NCI-H1930 (cell line): ENCODE data around the gene AP3S2.
"Not testable (repeated sequence)": the region's sequence is repeated elsewhere in the genome, so short reads cannot be mapped to it uniquely, and the experiment has no call there.

Source experiments
- DNase-seq, 2 experiments: peaks; one replicate each; lab custom pipeline; 2025; lab: John Stamatoyannopoulos, UW

AP3S2 gene

DNA sequence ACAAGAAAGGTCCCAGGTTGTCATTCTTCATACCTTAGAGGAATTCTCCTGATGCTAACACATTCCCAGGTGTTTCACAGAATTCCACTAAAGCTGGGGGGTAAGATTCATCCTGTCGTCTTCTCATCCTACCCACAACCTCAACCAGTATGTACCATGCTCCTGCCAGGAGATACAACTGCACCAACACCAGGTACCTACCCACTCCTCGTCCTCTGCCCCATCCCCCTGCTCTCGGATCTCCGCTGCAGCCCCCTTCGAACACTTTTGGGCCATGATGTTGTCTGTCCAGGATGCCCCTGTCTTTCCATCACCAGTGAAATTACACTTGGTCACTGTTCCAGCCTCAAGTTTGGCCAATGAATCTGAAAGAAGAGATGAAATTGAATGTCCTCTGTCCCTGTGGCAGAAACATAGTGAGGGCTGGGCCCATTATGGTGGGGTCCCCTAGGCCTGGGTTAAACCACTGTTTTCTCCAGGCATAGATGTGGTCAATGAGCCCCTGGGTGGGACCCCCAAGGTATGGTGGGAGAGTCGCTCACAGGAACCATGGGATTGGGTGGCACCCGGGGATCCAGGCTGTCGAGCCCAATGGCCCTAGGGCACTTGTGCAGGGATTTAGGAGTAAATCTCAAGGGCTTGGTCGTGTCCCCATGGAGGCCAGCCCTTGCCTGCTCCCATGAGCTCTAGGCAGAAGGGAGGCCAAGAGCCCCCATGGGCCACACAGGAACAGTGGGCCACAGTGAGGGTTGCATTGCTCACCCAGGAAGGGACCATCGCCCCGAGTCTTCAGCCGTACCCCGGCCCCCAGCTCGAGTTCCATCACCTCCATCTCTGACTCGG lies 9.4 kb upstream of the AP3S2 start:
- DNase-seq, result no peak

DNA sequence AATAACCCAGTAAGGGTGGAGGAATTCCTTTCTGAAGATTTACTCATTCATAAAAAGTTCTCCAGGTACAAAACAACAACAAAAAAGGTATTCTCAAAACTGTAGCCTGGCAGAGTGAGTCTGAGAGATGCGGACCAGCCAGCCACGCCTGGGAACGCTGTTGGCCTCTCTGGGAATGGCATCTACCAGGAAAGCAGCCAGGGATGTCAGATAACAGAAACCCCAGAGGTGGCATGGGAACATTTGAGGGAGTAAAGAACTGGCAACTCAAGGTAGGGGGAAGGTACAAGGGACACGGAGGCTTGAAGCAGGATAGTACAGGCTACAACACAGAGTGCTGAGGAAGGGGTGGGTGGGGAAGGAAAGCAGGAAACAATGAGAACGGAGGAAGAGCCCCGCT lies 7.1 kb upstream of the AP3S2 start:
- no peak for DNase-seq

DNA sequence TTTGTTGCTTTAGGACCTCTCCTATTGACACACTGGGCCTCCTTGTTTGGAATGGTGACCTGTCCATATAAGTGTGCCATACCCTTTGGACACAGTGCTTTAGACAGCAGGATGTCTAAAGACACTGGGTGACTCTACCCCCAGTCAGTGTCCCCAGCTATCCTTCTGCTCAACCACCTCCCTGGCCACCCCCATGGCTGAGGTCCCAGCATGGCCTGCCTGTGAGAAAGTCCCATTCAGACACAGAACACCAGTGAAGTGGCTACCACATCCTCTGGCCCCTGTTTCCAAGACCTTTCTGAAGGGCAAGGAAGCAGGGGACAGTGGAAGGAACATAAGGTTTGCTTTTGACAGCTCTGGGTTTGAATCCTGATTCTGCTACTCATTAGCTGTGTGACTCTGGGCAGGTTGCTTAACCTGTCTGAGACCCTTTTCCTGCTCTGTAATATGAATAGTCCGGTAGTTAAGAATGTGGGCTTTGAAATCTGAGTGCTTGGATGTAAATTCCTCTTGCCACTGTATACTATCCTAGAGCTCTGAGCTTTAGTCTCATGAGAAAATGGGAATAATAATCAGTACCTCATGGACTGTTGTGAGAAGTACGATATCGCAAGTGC lies 6.3 kb upstream of the AP3S2 start:
- DNase-seq, result no peak

DNA sequence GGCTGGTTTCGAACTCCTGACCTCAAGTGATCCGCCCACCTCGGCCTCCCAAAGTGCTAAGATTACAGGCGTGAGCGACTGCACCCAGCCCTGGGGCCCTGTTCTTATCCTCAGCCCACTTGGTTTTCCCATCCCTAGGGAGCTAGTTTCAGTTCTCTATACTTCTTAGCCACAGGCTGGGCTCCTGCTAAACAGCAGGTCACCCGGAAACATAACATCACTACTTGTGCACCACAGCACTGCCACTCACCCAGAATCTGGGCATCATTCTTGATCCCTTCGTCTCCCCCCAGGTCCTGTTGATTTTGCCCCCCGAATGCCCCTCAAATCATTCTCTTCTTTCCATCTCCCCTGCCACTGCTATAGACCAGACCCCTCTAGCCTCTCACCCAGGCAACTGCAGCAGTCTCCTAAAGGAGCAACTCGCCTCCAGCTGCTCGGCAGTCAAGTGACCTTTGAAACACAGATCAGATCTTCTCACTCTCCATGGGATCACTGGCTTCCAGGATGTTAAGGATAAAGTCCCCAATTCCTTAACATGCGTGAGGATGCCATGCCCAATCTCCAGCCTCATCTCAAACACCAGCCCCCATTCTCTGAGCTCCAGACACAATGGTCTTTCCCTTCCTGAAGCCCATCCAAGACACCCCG lies 5.6 kb upstream of the AP3S2 start:
- DNase-seq, result no peak

DNA sequence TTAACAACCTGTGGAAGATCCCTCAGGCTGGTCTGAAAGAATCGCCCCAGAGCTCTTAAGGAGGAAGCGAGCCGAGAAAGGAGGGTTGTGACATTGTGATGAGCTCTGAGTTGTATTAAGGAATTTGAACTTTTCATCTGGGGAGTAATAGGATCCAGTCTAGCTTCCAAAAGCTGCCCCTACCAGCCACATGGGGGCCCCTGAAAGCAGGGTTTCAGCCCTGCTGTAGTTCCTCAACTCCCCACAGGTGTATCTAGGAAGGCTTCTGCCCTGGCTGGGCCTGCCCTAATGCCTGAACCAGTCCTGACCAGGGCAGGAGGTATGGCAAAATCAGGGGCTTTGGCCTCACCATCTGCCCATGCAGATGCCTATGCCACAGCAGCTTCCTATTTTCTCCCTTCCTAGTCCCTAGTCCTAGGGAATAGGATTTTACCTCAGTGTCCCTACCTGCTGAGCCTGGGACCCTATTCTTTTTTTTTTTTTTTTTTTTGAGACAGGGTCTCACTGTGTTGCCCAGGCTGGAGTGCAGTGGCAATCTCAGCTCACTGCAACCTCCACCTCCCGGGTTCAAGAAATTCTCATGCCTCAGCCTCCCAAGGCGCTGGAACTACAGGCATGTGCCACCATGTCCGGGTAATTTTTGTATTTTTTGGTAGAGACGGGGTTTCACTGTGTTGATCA lies 5.0 kb upstream of the AP3S2 start:
- no peak for DNase-seq

GRCh38 chr15:89898146-89898545 lies 4.4 kb upstream of the AP3S2 start:
- no peak for DNase-seq

GRCh38 chr15:89893027-89893426 lies 767 bp downstream of the AP3S2 start:
- no peak for DNase-seq

- no peak for DNase-seq
Observed at GRCh38 chr15:89888214-89888804, 5.5 kb downstream of the AP3S2 start.

DNA sequence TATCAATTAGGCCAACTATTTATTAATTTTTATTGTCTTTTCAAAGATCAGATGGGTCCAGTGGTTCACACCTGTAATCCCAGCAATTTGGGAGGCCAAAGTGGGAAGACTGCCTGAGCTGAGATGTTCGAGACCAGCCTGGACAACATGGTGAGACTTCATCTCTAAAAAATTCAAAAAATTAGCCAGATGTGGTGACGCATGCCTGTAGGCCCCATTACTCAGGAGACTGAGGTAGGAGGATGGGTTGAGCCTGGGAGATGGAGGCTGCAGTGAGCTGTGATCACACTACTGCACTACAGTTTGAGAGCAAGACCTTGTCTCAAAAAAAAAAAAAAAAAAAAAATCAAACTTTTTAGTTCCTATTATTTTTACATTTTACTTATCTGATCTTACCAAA lies 8.2 kb downstream of the AP3S2 start:
- no peak for DNase-seq

- DNase-seq, result not testable (repeated sequence)
Observed at GRCh38 chr15:89885179-89885578, 8.6 kb downstream of the AP3S2 start.

DNA sequence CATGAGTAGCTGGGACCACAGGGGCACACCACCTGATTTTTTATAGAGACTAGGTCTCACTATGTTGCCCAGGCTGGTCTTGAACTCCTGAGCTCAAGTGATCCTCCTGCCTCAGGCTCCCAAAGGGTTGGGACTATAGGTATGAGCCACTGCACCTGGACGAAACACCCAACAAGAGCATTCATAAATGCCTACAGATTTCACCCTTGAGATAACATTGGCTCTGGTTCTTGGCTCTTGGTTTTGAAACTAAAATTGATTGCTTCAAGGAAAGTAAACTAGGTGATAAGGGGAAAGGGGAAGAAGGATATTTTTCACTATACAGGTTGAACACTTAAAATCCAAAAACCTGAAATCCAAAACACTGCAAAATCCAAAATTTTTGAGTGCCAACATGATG lies 10.3 kb downstream of the AP3S2 start:
- DNase-seq, result no peak

- DNase-seq, result no peak
Observed at GRCh38 chr15:89880727-89881126, 13.1 kb downstream of the AP3S2 start.

DNA sequence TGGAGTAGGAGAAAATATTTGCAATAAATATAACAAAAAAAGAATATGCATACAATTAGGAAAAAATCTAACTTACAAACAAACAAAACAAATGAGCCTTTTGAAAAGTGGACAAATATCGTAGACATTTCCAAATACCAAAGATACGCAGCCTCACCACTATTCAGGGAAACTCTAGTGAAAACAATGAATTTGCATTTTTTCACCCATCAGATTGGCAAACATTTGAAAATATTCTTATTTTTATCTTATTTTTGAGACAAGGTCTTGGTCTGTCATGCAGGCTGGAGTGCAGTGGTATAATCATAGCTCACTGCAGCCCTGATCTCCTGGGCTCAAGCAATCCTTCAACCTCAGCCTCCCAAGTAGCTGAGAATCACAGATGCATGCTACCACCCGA lies 15.5 kb downstream of the AP3S2 start:
- DNase-seq, result no peak

- no peak for DNase-seq
Observed at GRCh38 chr15:89877083-89877425, 16.7 kb downstream of the AP3S2 start.

DNA sequence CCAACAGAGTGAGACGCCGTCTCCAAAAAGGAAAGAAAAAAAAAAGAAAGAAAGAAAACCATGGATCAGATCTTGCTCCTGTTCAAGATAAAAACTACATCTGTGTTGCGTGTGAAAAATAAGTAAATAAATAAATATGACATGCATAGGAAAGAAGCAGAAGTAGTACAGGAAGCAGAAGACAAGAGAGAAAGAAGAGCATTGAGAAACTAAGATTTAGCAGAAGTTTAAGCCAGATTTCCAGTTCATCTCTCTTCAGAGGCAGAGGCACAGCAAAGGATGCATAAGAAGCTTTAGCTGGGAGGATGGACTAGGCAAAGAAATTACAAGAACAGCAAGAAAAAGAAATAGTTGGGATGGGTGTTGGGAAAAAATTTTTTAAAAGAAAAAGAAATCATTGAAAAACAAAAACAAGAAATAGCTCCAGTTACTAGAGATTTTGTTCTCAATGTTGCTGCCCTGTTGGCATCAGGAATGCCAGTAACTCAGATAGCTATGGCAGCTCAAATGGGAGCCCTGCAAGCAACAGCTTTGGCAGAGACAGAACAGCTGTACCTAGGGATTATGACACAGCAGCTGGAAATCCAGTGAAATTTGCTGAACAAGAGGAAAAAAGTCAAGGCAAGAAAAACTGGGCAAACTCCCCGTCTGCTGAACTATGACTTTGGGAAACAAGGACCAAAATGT lies 17.3 kb downstream of the AP3S2 start:
- no peak for DNase-seq

GRCh38 chr15:89875741-89876140 lies 18.1 kb downstream of the AP3S2 start:
- DNase-seq, result no peak

GRCh38 chr15:89874926-89875564 lies 18.7 kb downstream of the AP3S2 start:
- peak in 1 of 2 experiments; percentile 55 for DNase-seq

DNA sequence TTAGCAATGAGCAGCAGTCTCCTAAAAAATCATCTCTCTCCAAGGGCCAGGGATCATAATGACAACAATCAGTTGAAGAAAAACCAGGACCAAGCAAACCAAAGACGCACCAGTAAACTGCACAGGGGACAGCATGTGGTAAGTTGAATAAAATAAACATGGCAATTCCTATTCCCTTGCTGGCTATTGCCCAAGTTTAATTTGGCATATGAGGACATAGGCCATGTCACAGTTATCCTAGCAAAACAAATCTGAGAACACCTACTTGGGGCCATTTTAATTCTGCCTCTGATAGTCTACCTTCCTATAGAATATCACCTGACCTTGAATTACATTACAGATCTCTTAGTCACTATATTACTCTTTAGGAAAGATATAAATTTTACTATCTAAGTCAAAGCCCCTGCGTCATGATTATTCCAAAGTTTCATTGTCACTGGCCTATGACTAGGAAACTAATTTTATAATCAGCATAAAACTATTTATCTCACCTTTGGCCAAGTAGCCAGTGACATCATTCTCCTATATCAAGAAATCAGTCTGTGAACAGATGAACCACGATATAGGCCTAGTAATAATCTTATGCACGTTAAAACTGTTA lies 23.0 kb downstream of the AP3S2 start:
- no peak for DNase-seq

DNA sequence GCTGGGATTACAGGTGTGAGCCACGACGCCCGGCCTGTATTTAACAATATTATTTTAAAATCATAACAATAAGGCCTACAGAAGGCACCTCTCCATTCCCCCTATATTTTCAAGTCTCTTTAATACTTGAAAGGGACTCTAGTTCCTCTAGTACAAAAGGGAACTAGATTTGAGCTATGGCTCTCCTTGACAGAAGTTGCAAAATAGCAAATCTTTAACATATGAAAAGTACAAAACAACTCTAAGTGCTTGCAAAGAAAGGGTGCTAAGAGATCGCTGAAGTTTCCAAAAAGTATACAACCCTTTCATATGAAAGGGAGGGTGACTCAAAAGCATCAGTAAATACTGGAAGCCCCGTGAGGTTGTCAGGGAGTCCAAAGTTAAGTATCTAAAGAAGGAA lies 23.8 kb downstream of the AP3S2 start:
- DNase-seq, result no peak

GRCh38 chr15:89869490-89869889 lies 24.3 kb downstream of the AP3S2 start:
- DNase-seq, result not testable (repeated sequence)
